ENCODE results near the gene UBE3B. TPM values are rescaled to one million over a fixed set of nuclear protein-coding genes. Genes with fewer than 3 reads are reported as not detected.

Gene UBE3B
- polyA plus RNA-seq, 1 donor = 22.3 TPM

GRCh38 chr12:109494348-109494881 is 17.0 kb downstream of the UBE3B start:
- DNase-seq (ENCODE audit: low read depth) = no peak

DNA sequence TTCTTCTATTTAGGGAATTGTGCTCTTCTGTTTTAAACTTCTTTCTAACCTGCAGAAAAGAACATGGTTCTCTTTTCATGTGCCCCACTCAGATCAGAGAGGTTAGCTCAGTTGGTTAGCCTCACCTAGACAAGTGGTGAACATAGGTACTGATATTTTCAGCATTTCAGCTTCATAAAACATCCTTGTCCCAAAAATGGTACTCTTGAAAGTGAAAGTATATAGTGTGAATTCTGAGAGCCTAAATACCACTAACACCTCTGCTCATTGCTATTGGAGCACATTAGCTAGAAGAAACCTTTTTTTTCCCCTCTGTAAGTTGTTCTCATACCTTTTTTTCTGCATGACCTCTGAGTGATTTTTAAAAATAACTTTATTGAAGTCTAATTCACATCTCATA is 17.6 kb downstream of the UBE3B start:
- no peak for DNase-seq (ENCODE audit: low read depth)

GRCh38 chr12:109496306-109496705 is 18.9 kb downstream of the UBE3B start:
- no peak for DNase-seq (ENCODE audit: low read depth)

DNA sequence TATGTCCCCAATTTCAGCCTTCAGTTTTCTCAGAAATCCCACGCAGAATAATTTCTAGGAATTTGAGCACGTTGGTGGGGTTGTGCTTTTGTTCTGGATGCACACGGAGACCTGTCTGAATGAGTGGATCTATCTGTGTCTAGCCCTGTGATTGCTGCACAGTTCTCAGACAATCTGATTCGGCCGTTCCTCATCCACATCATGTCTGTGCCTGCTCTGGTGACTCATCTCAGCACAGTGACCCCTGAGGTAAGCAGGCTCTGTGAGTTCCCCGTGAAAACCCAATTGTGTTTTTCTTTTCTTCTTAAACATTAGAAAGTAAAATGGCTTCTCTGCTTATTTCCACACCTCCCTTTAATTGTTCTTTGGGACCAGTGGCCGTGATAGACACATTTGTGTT is 20.2 kb downstream of the UBE3B start:
- DNase-seq (ENCODE audit: low read depth) = no peak

- no peak for DNase-seq (ENCODE audit: low read depth)
Observed at GRCh38 chr12:109500406-109501185, 23.2 kb downstream of the UBE3B start.

GRCh38 chr12:109501299-109501698 is 23.9 kb downstream of the UBE3B start:
- DNase-seq (ENCODE audit: low read depth) = no peak

DNA sequence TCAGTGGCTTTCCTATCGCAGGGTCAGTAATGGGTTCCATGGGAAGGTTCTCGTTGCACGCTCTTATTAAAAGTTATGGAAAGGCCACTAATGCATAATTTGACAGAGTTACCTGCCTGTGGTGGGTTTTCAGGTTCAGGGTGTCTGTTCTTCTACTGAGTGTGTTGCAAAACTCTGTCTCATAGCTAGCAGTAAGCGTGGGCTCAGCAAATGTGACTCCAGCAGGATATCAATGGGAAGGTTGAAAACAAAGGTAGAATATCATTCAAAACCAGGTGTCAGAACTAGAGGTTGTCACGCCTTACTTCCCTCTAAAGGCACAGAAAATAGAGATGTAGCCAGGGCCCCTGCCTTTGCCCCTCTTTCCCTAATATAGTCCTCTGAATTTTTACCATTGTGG is 24.9 kb downstream of the UBE3B start:
- DNase-seq (ENCODE audit: low read depth) = no peak

- no peak for DNase-seq (ENCODE audit: low read depth)
Observed at GRCh38 chr12:109503611-109504010, 26.2 kb downstream of the UBE3B start.

DNA sequence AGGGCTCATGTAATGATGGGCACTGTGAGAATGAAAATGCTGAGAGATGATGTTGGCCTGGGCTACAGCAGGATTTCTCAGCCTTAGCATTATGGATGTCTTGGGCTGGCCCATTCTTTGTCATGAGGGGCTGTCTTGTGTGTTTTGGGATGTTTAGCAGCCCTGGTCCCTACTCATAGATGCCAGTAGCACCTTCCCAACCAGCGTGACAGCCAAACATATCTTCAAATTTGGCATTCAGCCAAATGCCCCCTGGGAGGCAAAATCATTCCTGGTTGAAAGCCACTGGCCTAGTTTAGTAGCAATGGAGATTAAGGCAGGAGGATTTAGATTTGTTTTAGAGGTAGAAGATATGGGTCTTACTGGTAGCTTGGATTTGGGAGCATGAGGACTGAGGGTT is 26.6 kb downstream of the UBE3B start:
- no peak for DNase-seq (ENCODE audit: low read depth)

- no peak for DNase-seq (ENCODE audit: low read depth)
Observed at GRCh38 chr12:109510196-109510595, 32.8 kb downstream of the UBE3B start.

DNA sequence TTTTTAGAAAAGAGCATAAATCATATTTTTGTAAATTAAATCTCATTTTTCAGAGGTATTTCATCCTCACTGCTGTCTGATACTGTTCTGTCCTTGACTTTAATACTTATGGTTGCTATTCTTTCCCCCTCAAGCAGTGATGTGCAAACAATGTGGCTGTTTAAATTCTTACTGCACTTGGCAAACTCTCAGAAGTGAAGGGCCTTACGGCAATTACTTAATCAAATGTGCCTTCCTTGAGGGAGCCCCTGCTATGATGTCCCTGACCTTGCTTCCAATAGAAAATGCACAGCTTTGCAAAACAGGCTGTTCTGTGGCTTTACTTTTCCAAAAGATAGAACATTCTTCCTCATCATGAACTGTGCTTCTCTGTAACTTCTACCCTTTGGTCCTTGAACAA is 35.2 kb downstream of the UBE3B start:
- DNase-seq (ENCODE audit: low read depth) = no peak

- DNase-seq (ENCODE audit: low read depth) = no peak
Observed at GRCh38 chr12:109513051-109513450, 35.6 kb downstream of the UBE3B start.

GRCh38 chr12:109513977-109514376 is 36.5 kb downstream of the UBE3B start:
- DNase-seq (ENCODE audit: low read depth) = no peak

DNA sequence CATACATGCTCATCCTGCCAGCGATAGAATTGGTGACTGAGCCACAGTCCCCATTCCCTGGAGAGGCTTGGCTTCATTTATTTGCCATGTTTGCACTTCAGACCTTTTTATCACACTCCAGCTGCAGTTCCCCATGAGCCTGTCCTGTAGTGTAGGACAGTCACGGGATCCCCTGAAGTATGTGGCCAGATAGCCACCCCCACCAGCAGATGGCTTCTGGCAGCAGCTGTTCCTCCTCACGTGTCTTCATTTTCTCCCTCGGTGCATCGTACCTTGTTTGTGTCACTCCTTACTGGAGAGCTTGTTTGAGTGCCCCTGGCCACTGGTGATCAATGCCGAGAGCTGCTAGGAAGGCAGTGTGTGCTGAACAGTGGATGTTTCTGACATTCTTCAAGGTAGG is 40.2 kb downstream of the UBE3B start:
- DNase-seq (ENCODE audit: low read depth) = no peak

- DNase-seq (ENCODE audit: low read depth) = peak; percentile 16
Observed at GRCh38 chr12:109518820-109519665, 41.6 kb downstream of the UBE3B start.

DNA sequence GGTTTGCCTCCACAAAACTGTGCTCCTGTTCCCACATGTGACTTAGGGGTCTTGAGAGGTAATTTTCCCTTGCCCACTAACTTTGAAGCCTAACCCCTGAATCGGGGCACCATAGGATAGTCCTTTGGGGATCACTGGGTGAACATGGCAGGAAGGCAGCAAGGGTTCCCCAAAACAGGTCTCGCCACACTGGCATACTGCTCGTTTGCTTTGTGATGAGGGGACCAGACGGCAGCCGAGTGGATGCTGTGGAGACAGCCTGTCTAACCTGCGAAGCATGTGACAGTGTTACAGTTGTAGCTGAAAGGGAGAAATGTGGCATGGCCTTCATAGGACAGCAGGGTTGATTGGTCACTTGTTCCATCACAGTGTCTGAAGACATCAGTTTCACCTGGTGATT is 42.4 kb downstream of the UBE3B start:
- DNase-seq (ENCODE audit: low read depth) = no peak

- DNase-seq (ENCODE audit: low read depth) = no peak
Observed at GRCh38 chr12:109521831-109522230, 44.4 kb downstream of the UBE3B start.

GRCh38 chr12:109523071-109523470 is 45.6 kb downstream of the UBE3B start:
- DNase-seq (ENCODE audit: low read depth) = no peak

GRCh38 chr12:109523504-109523903 is 46.1 kb downstream of the UBE3B start:
- DNase-seq (ENCODE audit: low read depth) = no peak

DNA sequence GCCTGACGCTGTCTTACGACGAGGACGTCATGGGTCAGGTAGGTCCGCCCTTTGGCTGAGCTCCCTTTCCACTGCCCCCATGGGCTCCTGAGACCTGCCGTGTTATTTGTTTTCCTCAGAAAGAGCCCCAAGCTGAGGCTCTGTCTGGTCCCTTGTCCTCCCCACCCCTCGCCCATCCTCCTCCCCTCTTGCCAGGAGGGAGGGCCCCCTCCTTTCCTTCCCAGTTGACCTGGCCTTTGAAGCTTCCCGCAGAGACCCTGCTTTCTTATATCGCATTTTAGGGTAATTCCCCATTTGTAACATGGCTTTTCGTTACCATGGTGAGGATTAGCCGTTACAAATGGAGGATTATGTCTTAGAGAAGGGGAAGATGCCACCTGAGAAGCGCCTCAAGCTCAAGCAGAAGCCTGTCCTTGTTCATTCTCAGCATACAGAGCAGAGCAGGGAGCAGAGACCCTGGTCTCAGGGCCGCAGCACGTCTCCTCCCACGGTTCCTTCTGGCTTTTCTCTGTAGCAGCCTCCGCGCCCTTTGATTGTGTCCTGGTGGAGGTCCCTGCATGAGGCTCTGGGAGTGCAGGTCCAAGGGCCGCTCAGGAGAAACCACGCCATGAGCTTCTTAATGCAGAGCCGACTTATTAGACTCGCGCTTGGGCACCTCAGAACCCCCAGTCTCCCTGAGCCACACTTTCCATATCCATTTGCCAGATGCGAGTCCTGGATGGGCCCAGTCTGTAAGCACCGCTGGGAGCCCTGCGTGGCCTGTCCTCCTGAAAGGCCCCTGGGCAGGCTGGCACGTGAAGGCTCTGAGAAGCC is 47.2 kb downstream of the UBE3B start:
- DNase-seq (ENCODE audit: low read depth) = no peak

- no peak for DNase-seq (ENCODE audit: low read depth)
Observed at GRCh38 chr12:109525279-109525585, 47.8 kb downstream of the UBE3B start.

DNA sequence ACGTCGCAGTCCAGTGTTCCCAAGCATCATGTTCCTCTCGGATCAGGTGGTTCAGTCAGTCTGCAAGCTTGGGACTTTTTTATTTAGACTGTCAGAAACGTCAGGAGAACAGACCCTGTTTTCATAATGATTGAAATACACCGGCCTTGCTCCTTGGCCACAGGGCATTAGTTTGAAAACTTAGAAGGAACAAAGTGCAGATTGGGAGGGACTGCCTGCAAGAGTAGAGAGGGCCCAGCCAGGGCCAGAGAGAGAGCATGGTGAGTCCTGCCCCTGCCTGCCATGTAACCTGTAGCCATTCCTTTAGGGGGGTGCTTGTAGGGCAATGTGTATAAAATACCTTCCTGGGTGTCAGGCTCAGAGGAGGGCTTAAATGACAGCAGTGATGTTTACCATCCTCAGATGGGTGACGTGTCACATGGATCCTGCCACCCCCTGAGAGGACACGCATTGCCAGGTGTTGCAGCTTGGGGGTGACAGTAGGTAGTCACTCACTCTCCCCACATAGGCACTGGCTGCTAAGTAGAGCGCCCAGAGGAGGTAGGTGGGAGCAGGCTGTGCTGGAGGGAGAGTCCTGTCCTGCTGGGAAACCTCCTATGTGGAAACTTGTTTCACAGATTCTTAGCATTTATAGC is 50.2 kb downstream of the UBE3B start:
- no peak for DNase-seq (ENCODE audit: low read depth)

Data from forelimb muscle (tissue), 1 donor.